MM.1S (cell line): ENCODE results near the gene POFUT1.

Experiments
- CTCF ChIP-seq: fragments of 300-600 bp; sonication (generic); IDR thresholded peaks from 2 replicates; pipeline ENCODE4 v1.5.1; 2016; ENCODE audit warnings: antibody characterized with exemption, low read length, mixed read lengths
- EZH2phosphoT487 ChIP-seq: fragments of 300-600 bp; sonication (generic); IDR thresholded peaks from 2 replicates; pipeline ENCODE4 v1.6.1; 2018; ENCODE audit warnings: antibody characterized with exemption, low read length

GRCh38 chr20:32251470-32251869 is 43.8 kb downstream of the POFUT1 start:
- no peak for TF ChIP-seq CTCF
- TF ChIP-seq EZH2phosphoT487: no peak
